ENCODE results near the gene VWA3B.

Gene VWA3B

DNA sequence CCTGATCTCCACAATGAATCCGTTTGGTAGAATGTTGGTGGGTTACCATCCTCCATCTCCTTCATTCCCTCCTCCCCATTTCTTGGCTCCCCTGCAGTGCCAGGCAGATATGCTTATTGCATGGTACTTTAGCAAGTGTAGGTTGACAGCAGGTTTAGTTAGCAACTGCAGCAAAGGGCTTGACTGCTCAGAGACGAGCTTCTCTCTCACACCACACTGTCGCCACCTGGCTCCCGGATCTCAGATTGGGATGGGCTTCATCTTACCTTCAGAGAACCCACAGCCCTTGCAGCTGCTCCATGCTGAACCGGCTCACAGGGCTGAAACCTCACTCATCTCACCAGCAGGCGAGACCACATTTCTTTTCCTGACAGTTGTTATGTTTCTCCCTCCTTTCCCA is 88.8 kb downstream of the VWA3B start:
- peak; percentile 1 for DNase-seq

DNA sequence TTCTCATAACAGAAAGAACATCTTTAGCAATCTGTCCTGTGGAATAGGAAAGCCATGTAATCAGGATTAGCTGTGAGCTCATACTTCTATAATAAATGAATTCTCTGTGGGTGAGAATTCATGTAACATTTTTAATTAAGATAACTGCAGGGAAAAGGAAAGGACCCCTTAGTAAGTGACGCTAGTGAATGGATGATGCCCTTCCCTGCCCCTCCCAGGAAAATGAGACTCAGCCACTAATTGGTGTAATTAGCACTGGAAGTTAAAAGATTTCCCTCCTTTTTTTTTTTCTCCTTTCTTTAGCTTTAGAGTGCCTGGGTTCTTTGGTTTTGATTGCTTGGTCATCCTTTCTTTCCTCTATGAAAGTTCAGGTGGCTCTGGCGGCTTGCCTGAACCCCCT is 90.3 kb downstream of the VWA3B start:
- no peak for DNase-seq

DNA sequence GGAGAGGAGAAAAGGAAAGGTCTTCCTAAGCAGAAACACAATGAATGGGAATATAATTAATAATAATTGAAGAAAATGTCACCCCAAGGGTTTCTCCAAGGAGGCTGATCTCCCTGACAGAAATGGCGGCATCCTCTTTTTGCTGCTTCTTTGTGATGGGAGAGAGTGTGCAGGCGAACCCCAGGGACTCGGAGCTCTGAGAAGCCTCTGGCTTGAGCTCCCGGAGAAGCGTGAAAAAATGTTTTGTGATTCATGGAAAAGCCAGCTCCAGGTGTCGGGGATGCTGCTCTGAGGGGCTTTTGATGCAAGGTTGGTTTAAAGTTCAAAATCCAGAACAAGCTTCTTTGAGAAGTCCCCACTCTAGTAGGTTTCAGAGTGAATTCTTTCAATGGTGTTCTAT is 91.0 kb downstream of the VWA3B start:
- no peak for DNase-seq

DNA sequence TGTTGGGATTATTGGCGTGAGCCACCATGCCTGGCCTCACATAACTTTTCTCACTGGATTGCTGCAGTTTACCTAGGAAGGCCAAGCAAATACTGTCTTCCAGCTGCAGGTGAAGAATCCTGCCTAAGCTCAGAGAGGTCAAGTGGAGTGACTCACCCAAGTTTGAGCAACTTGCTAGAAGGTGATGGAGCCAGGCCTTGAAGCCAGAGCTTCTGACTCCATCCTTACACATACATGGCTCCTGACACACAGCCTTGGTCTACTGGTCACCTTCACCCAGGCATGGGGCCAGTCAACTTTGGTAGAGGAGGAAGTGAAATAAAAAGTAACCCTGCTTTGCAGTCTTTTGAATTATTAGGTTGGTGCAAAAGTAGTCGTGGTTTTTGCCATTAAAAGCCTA is 93.5 kb downstream of the VWA3B start:
- no peak for DNase-seq

DNA sequence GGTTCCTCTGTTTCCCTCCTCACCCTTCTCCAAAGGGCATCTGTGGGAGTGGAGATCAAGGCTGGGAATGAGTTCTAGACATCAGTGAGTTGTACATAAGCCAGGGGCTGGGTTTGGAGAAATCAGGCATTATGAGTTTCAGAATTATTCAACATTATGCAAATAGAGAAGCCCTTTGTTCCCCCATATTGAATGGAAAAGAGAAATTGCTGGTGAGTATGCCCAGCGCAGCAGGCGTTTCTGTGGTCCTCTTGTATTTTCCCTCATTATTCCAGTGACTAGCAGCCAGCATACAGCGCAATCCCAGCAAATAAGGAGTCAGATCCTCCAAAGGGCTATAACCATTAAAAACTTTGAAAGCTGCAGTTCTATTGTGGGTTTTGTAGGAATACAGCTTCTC is 94.4 kb downstream of the VWA3B start:
- no peak for DNase-seq

DNA sequence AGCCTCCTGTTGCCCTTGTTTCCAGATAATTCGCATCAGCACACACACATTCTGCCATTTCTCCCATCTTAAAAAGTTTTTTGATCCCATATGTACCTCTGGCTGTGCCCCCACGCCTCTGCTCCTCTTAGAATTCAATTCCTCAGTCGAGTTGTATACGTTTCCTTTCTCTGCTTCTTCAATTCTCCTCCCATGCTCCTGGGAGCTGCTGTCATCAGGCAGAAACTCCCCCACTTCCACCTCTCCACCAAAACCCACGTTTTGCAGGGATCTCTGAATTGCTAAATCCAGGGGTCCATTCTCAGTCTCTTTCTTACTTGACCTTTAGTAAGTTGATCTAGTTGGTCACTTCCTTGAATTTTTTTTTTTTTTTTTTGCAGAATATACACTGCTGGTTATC is 98.8 kb downstream of the VWA3B start:
- DNase-seq, result no peak

DNA sequence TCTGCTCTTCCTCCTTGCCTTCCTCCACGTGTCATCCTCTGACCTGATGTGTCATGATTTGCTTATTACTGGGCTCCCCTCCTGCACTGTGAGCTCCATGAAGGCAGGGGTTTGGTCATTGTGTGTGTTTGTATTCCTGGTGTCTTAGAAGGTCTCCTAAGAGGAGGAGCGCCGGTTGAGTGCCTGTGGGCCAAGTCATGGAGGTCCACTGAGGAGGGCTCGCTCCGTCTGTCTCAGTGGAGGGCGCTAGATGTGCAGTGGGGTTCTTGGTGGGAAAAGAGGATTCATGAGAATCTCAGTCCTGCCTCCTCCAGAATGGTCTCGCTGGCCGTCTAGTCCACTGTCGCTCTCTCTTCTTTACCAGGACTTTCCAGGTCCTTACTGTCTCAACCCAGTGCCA is 100.2 kb downstream of the VWA3B start:
- no peak for DNase-seq

DNA sequence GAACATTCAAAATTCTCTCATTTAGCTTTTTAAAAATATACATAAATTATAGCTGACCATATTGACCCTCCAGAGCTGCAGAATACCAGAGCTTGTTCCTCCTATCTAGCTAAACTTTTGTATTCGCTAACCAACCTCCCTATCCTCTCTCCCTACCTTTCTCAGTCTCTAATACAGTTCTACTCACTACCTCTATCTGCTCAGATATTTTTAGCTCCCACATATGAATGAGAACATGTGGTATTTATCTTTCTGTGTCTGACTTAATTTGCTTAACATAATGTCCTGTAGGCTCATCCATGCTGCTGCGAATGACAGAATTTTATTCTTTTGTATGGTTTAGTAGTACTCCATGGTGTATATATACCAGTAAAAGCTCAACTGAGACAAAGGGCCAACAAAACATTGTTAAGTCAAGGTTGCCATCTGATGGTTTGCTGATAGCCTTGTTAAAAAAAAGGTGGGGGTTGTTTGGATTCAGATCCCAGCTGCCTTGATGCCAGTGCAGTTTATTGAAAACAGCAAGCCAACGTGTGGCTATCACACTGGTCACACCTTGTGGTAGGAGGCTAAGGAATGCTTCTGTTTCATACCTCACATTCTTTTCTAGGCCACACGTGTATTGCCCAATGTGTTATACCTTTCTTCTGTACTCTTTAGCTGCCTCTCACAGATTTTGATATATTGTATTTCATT is 101.5 kb downstream of the VWA3B start:
- no peak for DNase-seq

DNA sequence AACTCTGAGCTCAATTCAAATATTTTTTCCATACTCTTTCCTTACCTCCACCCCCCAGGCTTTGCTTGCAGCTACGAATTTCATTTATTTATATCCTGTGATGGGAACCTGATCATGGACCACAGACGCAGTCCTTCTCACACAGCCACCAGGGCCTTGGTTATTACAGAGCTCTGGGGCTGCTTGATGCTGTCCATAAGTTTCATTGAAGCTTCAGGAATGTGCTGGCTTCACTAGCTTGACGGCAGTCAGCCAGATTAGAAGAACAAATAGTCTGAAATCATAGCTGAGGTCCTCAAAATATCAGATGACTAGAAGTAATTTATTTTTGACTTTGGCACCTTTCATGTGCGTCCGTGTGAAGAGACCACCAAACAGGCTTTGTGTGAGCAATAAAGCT is 104.9 kb downstream of the VWA3B start:
- DNase-seq, result no peak

DNA sequence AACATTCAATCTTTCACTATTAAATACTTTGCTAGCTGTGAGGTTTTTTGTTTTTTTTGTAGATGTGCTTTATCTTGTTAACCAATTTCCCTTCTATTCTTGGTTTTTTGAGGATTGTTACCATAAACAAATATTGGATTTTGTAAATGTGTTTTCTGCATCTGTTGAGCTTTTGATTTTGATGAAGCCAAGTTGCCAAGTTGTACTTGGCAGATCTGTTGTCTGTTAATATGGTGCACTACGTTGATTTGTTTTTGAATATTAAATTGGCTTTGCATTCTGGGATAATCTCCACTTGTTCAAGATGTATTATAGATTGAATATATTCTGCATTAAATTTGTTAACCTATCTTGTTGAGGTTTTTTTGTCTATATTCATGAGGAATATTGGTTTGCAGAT is 114.6 kb downstream of the VWA3B start:
- DNase-seq, result no peak

DNA sequence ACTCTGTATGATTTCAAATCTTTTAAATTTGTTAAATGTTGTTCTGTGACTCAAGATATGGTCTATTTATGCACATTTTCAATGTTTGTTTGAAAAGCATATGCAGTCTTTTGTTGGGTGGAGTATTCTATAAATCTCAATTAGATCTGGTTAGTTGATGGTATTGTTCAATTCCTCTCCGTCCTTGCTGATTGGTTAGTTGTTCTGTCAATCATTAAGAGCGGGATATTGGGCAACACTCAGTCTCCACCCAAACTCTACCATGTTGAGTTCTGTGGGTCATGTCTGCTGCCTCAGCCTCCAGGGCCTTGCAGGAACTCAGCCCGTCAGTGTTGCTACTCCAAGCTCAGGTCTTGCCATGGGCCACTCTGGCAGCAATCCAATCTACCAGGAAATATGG is 118.9 kb downstream of the VWA3B start:
- DNase-seq, result no peak

DNA sequence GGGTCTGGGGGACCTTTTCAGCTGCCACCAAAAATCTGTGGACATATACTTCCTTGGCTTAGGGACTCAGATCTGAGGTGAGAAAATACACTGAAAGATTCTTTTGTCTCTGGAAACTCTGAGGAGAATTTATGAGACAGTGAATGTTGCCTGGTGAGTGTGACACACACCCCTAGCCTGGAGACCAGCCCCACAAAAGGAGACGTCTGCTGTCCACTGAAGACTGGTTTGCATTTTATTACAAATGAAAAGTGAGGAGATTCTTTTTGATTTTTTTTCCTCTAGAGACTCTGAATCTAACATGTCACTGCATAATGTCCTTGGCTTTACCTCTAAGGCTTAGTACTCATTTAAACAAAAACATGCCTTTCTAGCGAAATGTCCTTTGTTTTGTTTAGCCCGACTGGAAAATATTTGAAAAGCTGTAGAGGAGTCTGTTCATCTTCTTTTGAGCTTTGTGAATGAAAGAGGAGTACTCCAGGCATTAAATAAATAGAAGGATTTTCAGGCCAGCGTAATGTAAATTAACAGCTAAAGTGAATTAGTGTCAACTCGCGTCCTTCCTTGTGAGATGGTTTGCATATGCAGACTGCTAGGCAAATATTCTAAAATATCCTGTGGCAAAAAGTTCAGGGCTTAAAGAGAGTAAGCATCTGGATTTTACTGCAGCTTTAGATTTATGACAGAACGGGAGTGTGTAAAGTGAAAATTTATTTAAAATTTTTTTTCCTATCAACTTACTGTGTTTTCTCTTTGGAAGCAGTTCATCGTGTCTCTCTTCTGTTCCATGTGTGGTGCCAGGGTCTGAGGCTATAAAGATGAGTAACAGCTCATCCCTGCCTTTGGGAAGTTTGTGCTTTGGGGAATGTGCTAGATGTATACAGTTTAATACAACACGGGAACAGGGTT is 125.4 kb downstream of the VWA3B start:
- DNase-seq, result peak; percentile 41

DNA sequence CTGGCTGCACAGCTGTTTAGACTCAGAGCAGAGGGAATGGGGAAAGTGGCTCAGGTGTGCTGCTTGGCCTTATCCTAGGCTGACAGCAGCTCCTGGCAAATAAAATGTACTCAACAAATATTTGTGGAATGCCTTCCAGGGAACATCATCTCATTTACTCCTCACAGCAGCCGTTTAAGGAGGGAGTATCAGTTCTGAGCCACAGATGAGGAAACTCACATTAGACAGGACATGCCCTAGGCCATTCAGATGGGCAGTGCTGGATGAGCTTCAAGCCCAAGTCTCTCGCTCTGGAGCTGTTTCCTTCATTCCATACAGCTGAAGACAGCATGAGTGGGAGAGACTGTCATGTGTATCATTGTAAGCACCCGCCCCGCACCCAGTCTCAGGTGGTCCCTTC is 129.6 kb downstream of the VWA3B start:
- no peak for DNase-seq

DNA sequence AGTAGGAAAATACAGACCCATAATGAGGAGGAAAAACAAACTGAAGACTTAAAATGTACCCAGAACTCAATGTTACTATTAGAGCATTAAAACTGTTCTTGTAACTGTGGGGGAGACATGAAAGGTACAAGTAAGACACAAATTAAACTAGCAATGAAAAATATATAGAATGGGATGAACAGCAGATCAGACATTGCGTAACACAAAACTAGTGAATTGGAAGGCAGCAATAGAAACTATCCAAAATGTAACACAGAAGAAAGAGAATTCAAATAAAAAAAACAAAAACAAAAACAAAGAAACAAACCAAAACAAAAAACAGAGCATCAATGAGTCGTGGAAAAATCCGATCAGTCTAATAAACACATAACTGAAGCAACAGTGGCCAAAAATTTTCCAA is 132.2 kb downstream of the VWA3B start:
- DNase-seq, result no peak

DNA sequence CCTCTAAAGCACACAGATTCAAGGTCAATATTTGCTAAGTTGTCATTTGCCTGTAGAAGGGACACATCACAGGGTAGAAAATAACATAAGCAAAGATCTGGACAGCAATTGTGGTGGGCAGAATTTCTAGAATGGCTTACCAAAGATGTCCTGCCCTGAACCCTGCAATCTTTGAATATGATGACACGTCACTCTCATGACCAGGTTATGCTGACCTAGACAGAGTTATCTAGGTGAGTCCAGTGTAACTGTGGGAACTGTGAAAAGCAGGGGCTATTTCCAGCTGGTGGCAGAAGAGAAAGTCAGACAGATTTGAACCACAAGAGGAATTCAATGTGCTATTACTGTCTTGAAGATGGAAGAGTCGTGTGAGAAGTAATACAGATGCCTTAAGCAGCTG is 147.0 kb downstream of the VWA3B start:
- no peak for DNase-seq

DNA sequence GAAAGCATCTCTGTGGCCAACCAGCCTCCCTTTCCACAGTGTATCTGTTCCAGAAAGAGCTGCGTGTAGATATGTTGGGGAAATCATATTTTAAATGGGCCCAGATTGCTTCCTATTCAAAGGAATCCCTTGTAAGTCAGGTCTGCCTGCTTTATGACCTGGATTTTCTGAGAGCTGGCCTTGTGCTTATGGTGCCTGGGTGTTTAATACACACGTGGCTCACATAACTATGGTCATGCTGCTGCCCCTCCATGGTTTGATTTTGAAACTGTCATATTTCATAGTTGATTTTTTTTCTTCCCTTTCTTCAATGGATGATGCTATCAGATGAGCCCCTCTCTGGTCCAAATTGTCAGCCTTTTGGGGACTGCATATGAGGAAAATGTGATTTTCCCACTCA is 147.8 kb downstream of the VWA3B start:
- no peak for DNase-seq

DNA sequence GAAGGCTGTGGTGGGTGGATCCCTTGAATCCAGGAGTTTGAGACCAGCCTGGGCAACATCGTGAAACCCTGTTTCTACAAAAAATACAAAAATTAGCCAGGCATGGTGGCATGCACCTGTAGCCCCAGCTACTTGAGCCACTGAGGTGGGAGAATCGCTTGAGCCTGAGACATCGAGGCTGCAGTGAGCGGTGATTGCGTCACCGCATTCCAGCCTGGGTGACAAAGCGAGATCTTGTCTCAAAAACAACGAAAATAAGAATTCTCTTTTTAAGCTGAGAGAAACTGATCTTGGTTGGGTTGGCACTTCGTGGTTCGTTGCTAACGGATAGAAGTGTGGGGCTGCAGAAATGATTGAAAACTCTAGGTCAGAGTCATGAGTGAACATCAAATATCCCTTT is 150.0 kb downstream of the VWA3B start:
- no peak for DNase-seq

DNA sequence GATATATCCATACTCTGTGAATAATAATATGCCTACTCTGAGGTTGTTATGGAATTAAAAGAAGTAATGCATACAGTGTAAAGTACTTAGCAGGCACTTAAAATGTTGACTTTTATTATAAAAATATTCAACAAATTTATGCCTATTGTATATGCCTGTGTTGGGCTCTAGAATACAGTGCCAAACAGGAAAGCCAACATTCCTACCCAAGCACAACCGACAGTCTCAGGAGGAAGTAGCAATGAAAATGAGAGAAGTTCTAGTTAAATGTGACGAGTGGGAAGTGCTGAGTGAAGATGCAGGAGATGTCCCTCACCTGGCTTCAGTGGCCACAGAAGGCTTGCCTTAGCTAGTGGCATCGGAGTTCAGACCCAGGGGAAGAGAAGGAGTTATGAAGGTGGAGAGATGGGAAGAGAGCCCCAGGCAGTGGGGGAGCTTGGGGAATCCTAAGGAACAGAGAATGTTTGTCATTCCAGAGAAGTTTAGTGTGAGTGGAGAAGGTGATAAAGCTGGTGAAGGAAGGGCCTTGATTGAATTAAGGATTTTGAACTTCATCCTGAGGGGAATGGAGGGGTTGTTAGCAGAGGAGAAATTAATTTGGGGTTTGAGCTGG is 153.9 kb downstream of the VWA3B start:
- DNase-seq, result no peak

DNA sequence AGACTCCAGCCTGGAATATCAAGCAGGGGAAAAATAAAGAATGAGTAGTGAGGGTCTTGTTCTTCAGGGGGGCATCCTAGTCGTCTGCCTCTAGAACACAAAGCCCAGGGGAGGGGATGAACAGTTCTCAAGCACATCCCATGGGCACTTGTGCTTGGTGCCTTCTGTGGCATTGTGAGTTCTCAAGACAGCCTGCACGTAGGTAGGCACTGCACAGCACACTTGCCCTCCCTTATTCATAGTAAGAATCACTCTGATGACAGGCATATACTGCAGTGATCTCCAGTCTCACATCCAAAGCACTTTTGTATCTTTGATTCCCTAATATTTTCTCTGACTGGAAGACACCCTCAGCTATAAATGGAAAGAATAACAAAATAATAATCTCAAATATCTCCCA is 154.6 kb downstream of the VWA3B start:
- no peak for DNase-seq

DNA sequence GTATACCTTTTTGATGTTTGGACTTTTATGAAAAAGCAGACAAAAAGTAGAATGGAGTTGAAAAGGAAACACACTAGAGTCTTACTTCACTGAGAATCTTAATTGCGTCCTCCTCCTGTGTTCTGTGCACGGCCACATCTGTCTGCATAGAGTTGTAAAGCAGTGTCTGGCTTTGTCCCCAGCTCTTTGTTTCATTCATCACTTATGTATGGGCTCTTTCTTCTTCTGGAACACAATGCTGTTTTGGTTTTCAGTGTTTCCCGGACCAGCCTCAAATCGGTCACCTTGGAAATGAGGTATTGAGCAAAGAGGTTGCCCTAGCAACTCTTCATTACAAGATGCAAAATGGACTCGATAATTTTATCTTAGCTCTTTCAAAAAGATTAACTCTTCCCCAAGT is 155.0 kb downstream of the VWA3B start:
- no peak for DNase-seq

DNA sequence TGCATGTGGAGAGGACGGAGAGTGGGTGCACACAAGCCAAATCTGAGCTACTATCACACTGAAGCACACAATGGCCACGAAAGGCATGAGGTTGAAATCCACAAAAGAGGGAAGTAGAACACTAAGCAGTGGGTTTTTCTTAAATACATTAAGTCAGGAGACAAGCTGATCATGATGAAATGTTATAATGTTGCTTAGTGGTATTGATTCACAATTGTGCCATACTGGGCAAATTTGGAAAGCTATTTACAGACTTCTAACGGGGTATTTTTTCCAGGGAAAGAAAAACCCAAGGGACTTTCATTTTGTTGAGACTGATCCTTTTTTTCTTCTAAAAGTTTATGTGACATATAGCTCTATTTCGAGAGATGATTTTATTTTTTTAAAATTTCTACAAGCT is 158.5 kb downstream of the VWA3B start:
- no peak for DNase-seq

DNA sequence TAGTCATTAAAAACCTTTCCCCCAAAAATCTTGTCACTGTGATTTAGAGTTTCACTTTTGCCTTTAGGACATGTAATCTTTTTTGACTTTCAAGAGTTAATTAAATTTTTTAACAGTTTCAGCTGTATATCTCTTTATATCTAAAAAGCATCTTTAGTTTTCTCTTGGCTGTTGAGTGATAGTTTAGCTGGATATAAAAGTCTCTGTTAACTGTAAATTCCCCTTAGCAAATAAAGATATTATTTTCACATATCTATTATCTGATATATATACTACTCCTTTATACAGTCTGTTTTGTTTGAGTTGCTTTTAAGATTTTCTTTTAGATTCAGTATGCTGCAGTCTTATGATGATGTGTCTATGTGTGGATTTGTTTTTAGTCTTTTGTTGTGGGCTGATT is 160.4 kb downstream of the VWA3B start:
- no peak for DNase-seq

DNA sequence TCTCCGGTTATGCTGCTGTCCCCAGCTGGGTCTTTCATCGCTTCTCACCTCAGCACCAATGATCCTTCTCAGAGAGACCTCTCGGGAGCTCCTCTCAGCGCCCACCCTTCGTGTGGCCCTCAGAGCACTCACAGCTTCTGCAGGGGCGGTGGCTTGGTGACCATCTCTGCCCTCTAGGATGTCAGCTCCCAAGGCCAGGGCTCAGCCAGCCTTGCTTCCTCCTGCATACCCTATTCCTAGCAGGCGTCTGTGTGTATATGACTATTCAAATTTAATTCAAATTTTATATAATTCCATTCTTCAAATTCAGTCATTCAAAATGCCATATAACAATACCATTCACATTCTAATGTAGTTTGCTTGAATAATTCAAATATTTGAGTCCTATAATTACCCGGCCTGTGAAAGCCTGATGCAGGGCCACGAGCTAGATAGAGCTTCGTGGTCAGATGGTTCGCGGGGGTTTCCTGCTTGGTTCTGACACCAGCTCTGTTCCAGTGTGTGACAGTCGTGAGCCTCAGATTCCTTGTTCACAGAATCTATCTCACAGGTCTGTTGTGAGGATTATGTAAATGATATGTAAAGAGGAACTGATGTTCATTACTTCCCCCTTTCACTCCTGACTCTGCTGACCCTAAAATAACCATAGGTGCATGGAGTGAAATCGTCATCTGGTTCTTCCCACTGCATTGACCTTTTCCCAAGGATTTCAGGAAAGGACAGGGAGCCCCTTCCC is 165.2 kb downstream of the VWA3B start:
- no peak for DNase-seq

Measured in NCI-H345 (cell line).